GM18873 (cell line): ENCODE measurements around the gene ARL3.
"Not testable (repeated sequence)": the region's sequence is repeated elsewhere in the genome, so short reads cannot be mapped to it uniquely, and the experiment has no call there.

Experiments used
- ATAC-seq: cut with Tn5 transposase; IDR thresholded peaks from one replicate; pipeline ENCODE4 v1.9.1; 2021; ENCODE audit warnings: mild to moderate bottlenecking, moderate library complexity, moderate number of reproducible peaks; ENCODE audit not compliant: unreplicated experiment, low FRiP score

The ARL3 gene

DNA sequence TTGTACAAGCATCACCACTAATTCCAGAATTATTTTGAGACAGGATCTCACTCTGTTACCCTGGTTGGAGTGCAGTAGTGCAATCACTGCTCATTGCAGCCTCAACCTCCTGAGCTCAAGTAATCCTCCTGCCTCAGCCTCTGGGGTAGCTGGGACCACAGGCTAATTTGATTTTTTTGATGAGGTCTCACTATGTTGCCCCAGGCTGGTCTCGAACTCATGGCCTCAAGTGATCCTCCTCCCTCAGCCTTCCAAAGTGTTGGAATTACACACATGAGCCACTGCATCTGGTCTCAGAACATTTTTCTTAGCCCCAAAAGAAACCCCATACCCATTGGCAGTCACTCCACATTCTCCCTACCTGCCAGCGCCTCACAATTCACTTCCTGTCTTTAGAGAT is 26.0 kb upstream of the ARL3 start:
- no peak for ATAC-seq

GRCh38 chr10:102738692-102739121 is 24.5 kb upstream of the ARL3 start:
- ATAC-seq = no peak

DNA sequence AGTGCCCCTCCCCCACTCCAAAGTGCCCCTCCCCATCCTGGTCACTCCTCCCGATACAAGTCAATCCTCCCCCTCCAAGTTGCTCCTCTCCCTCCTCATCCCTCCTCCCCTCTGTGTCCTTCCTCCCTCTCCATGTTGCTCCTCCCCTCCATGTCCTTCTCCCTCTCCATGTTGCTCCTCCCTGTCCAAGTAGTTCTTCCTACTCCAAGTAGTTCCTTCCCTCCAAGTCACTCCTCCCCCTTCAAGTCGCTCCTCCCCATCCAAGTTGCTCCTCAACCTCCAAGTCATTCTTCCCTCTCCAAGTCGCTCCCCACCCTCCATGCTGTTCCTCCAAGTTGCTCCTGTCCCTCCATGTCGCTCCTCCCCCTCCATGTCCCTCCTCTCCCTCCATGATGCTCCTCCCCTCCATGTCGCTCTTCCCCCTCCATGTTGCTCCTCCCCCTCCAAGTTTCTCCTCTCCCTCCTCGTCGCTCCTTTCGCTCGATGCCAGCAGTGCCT is 20.9 kb upstream of the ARL3 start:
- ATAC-seq = no peak

GRCh38 chr10:102732661-102733060 is 18.5 kb upstream of the ARL3 start:
- no peak for ATAC-seq

GRCh38 chr10:102731222-102731800 is 17.1 kb upstream of the ARL3 start:
- ATAC-seq = no peak

GRCh38 chr10:102729029-102730026 is 15.1 kb upstream of the ARL3 start:
- ATAC-seq = no peak

GRCh38 chr10:102727037-102727818 is 13.0 kb upstream of the ARL3 start:
- no peak for ATAC-seq

DNA sequence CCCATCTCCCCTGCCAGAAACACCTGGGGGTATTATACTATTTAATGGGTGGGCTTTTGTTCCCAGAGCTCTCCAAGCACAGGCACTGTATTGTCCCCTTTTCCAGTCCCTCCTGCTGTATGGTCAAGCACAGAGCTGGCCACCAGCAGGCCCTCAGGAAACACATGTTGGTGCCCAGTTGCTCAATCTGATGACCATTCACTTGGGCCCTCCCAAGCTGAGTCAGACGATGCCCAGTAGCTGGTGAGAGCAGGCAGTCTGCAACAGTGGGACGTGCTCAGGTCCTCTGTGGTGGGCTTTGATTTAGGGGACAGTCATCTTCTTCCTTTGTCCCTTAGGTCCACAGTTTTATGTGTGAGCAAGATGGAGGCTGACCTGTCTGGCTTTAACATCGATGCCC is 12.1 kb upstream of the ARL3 start:
- no peak for ATAC-seq

DNA sequence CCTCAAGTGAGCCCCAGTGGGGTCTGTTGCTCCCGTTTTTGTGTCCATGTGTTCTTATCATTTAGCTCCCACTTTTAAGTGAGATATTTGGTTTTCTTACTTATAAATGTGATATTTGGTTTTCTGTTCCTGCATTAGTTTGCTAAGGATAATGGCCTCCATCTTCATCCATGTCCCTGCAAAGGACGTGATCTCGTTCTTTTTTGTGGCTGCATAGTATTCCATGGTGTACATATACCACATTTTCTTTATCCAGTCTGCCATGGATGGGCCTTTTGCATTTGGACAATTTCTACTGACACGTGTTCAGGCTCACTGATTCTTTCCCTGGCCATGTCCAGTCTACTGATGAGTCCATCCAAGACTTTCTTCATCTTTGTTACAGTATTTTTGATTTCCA is 9.8 kb upstream of the ARL3 start:
- no peak for ATAC-seq

GRCh38 chr10:102721954-102722353 is 7.8 kb upstream of the ARL3 start:
- ATAC-seq = no peak

GRCh38 chr10:102720775-102721301 is 6.6 kb upstream of the ARL3 start:
- ATAC-seq = no peak

GRCh38 chr10:102720337-102720736 is 6.1 kb upstream of the ARL3 start:
- ATAC-seq = no peak

GRCh38 chr10:102718220-102718619 is 4.0 kb upstream of the ARL3 start:
- no peak for ATAC-seq

DNA sequence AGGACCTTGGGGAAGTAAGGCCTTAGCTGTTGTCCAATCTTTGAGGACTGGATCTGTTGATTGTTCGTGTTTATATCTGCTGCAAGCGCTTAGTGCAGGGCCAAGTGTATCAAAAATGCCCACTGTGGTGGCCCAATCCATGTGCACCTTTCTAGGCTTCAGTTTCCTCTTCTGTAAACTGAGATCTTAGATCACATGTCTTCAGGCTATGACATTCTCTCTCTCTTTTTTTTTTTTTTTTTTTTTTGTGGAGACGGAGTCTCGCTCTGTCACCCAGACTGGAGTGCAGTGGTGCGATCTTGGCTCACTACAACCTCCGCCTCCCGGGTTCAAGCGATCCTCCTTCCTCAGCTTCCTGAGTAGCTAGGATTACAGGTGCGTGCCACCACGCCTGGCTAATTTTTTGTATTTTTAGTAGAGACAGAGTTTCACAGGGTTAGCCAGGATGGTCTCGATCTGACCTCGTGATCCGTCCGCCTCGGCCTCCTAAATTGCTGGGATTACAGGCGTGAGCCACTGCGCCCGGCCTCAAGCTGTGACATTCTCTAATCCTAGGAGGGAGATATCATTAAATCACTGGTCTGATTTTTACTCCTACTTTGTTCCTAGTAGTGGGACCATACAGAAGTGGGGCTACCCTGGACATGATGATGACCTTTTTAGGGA is 2.8 kb upstream of the ARL3 start:
- ATAC-seq = not testable (repeated sequence)

DNA sequence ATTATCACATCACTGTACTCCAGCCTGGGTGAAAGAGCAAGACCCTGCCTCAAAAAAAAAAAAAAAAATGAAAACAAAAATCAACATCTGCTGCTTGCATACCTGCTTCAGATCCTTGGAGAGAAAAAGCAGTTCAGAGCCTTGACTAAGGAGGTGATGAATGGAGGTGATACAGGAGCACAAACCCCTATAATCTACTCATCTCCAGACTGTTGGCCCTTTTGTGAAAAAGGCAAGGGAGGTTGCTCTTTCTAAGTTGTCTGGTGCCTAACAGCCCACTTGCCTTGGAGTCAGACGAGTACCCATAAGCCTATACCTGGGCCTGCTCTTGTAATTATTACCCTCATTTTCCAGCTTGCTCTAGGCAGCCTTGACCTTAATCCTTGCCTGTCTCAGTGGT is 1.7 kb upstream of the ARL3 start:
- ATAC-seq = no peak

DNA sequence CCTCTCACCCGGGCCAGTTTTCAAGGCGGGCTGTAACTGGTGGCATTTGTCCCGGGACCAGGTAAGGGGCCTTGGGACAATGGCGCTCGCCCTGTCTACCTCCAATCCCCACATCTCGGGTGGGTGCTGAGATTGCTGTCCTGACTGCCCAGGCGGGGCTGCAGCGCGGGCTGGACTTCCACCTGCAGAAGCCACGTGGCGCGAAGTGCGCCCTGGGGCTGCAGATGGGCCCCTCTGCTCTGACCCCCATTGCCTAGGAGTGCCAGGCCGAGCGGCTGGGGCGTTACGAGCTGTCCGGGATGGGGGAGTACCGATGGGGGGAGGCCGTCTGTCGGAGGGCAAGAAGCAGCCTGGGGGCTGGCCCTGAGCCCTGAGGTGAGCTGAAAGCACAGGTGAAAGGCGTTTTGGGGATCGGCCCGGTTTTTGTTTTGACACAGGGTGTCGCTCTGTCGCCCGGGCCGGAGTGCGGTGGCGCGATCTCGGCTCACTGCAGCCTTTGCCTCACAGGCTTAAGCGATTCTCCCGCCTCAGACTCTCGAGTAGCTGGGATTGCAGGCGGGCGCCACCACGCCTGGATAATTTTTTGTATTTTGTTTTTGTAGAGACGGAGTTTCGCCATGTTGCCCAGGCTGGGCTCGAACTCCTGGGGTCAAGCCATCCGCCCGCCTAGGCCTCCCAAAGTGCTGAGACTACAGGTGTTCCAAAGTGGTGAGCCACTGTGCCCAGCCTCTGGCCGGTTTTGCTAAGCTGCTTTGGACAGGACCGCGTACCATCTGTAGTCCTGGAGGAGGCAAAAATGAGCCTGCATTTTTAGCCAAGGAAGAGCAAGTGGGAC is 641 bp upstream of the ARL3 start, which contains the start of gene SFXN2:
TSS of gene SFXN2 (plus strand) at position 16 of the 835 bp plus-strand sequence. CDS start 12,001 bp downstream, outside the sequence.
- ATAC-seq = no peak

GRCh38 chr10:102713539-102713813 is 721 bp downstream of the ARL3 start:
- ATAC-seq = no peak

DNA sequence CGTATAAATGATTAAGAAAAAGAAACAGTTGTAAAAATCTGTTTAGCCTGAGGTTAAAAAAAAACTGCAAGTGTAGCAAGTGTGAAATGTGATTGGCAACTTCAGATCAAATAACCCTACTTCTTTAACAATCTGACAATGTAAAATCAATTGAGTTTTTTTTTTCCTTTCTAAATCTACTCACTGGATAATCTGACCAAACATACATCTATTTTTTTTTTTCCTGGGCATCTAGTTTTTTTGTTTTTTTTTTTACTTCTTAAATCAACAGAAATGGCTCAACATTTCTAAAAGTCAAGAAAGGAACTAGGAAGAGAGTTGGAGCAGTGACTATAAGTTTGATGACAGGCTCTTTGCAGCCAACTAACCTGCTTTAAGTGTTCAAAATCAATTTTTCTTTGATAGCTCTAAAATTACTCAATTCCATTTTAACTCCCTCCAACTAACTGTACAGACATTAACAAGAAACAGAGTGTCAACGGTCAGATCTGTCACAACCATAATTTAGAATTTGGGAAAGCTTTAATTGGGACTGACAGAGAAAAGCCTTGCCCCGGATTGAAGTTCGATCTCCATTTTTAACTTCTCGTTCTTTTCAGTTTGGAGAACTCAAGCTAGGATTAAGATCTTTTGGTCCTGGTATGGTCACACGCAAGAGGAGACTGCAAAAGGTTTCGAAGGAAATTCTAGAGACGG is 1.2 kb downstream of the ARL3 start:
- ATAC-seq = no peak

- ATAC-seq = no peak
Measured at GRCh38 chr10:102712089-102712488, 2.1 kb downstream of the ARL3 start.
